Subcutaneous abdominal adipose tissue (tissue), 5 donors: Measurements from ENCODE around the gene NTRK1.

ENCODE experiments used
- H3K27ac ChIP-seq: one replicate; pipeline ENCODE4 v1.7.0; 2013; ENCODE audit warnings: low read depth, mild to moderate bottlenecking, inconsistent platforms, low read length, moderate library complexity
- H3K27me3 ChIP-seq, 5 donors: one replicate each; pipeline ENCODE4 v1.7.0; 2013; ENCODE audit warnings: low read length in 5 of 5, inconsistent platforms in 1 of 5; ENCODE audit not compliant: control insufficient read depth in 5 of 5, insufficient read depth in 4 of 5
- H3K36me3 ChIP-seq, 5 donors: one replicate each; pipeline ENCODE4 v1.7.0; 2013; ENCODE audit warnings: low read length in 5 of 5; ENCODE audit not compliant: control insufficient read depth in 5 of 5, insufficient read depth in 5 of 5
- H3K4me1 ChIP-seq, 5 donors: one replicate each; pipeline ENCODE4 v1.7.0; 2013; ENCODE audit warnings: low read length in 5 of 5, mild to moderate bottlenecking in 3 of 5, moderate library complexity in 1 of 5; ENCODE audit not compliant: control insufficient read depth in 5 of 5, insufficient read depth in 5 of 5
- H3K4me3 ChIP-seq, 5 donors: one replicate each; pipeline ENCODE4 v1.7.0; 2013; ENCODE audit warnings: low read length in 5 of 5, low read depth in 1 of 5
- H3K9ac ChIP-seq, 5 donors: one replicate each; pipeline ENCODE4 v1.7.0; 2013; ENCODE audit warnings: low read length in 5 of 5, mild to moderate bottlenecking in 4 of 5, moderate library complexity in 3 of 5
- H3K9me3 ChIP-seq, 5 donors: one replicate each; pipeline ENCODE4 v1.7.0; 2013; ENCODE audit warnings: low read length in 5 of 5; ENCODE audit not compliant: control insufficient read depth in 5 of 5
- donor health status: healthy.
- donor health status: healthy.
- donor health status: healthy.
- donor health status: healthy.
- donor health status: healthy.

Gene NTRK1

DNA sequence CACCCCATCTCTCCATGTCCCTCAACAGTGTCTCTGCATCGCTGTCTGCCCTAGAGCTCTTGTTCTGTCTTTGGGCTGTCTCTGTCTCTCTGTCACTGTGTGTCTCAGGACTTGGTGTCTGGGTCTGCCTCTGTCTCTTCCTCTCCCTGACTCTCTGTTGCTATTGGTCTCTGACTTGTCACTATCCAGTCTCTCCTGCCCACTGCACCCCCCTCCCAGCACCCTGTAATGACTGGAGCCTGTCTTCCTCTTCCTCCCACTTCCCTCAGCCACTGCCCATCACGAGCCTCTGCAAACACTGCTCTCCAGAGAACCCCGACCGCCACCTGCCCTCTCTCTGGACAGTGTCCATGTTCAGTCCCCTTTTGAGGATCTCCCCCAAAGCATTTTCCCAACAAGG is 45.0 kb downstream of the NTRK1 start:
- H3K27me3 ChIP-seq = peaks cover 2 to 20% (median 11%) of the 10 kb centered on the region in 5 donors
- H3K4me3 ChIP-seq = no peak overlapping the region
- no peak overlapping the region for H3K27ac ChIP-seq
- peaks cover 0 to 47% (median 30%) of the 10 kb centered on the region in 5 donors for H3K36me3 ChIP-seq
- no peak overlapping the region for H3K9ac ChIP-seq
- H3K9me3 ChIP-seq = no peaks in the 10 kb centered on the region
- peaks cover 0 to 74% (median 40%) of the 10 kb centered on the region in 5 donors for H3K4me1 ChIP-seq

- Histone ChIP-seq H3K36me3 (peaks cover 0 to 48% (median 30%) of the 10 kb centered on the region in 5 donors), H3K9me3 (no peaks in the 10 kb centered on the region), H3K4me3 (no peak overlapping the region), H3K4me1 (peaks cover 0 to 67% (median 33%) of the 10 kb centered on the region in 5 donors), H3K9ac (no peak overlapping the region), H3K27ac (no peak overlapping the region), H3K27me3 (peaks cover 2 to 18% (median 7%) of the 10 kb centered on the region in 5 donors)
These were observed 45.7 kb downstream of the NTRK1 start for GRCh38 chr1:156906206-156906906.

DNA sequence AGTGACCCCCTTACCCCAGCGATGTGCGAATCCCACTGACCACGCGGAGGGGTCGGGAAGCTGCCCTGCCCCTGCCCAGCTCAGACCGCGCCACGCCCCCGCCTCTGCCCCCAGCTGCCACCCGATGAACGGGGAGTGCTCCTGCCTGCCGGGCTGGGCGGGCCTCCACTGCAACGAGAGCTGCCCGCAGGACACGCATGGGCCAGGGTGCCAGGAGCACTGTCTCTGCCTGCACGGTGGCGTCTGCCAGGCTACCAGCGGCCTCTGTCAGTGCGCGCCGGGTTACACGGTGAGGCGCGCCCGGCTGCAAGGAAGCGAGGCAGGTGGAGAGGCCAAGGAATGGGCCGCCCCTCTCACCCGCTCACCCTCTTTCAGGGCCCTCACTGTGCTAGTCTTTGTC is 47.9 kb downstream of the NTRK1 start:
- H3K27ac ChIP-seq = no peak overlapping the region
- no peak overlapping the region for H3K9ac ChIP-seq
- H3K27me3 ChIP-seq = peaks cover 0 to 9% (median 2%) of the 10 kb centered on the region in 5 donors
- peaks cover 0 to 63% (median 45%) of the 10 kb centered on the region in 5 donors for H3K36me3 ChIP-seq
- peaks cover 6 to 59% (median 27%) of the 10 kb centered on the region in 5 donors for H3K4me1 ChIP-seq
- H3K9me3 ChIP-seq = no peaks in the 10 kb centered on the region
- H3K4me3 ChIP-seq = no peak overlapping the region

DNA sequence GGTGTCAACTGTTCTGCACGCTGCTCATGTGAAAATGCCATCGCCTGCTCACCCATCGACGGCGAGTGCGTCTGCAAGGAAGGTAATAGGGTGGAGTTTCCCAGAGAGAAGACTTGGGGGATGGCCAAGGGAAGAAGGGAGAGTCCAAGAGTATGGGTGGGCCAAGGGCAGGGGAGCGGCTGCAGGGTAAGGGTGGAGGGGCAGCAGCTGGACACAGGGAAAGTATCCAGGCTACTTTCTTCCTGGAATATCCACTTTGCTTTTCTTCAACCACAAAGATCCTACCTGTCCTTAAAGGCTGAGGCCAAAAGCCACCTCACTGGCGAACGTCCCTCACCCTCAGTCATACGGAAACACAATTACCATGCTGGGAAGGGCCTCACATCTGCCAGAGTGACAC is 48.3 kb downstream of the NTRK1 start:
- Histone ChIP-seq H3K27me3 (peaks cover 0 to 9% (median 2%) of the 10 kb centered on the region in 5 donors), H3K9me3 (no peaks in the 10 kb centered on the region), H3K36me3 (peaks cover 0 to 67% (median 49%) of the 10 kb centered on the region in 5 donors), H3K9ac (no peak overlapping the region), H3K4me3 (no peak overlapping the region), H3K4me1 (peaks cover 6 to 54% (median 24%) of the 10 kb centered on the region in 5 donors), H3K27ac (no peak overlapping the region)

DNA sequence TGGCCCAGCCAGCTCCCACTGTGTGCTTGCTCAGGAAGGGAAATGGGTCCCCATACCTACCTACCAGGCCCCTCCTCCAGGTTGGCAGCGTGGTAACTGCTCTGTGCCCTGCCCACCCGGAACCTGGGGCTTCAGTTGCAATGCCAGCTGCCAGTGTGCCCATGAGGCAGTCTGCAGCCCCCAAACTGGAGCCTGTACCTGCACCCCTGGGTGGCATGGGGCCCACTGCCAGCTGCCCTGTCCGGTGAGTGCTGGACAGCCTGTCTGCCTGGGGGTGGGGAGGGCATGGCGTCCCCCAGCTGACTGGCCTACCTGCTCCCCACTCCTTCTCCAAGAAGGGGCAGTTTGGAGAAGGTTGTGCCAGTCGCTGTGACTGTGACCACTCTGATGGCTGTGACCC is 49.0 kb downstream of the NTRK1 start:
- H3K4me3 ChIP-seq = no peak overlapping the region
- H3K27me3 ChIP-seq = peaks cover 0 to 8% (median 2%) of the 10 kb centered on the region in 5 donors
- H3K9ac ChIP-seq = no peak overlapping the region
- peaks cover 6 to 47% (median 16%) of the 10 kb centered on the region in 5 donors for H3K4me1 ChIP-seq
- H3K36me3 ChIP-seq = peaks cover 0 to 75% (median 56%) of the 10 kb centered on the region in 5 donors
- no peak overlapping the region for H3K27ac ChIP-seq
- no peaks in the 10 kb centered on the region for H3K9me3 ChIP-seq

DNA sequence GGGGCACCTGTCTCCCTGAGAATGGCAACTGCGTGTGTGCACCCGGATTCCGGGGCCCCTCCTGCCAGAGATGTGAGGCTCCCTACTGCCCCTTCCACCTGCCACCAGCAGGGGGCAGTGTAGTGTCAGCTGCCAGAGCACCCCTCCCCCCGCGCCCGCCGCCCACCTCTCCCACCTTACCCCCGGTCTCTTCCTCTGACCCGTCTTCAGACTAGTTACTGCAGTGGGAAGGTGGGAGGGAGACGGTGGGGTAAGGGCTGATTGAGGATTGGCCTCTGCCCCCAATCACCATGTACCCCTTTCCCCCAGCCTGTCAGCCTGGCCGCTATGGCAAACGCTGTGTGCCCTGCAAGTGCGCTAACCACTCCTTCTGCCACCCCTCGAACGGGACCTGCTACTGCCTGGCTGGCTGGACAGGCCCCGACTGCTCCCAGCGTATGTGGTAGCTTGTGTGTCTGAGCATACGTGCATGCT is 49.7 kb downstream of the NTRK1 start:
- no peak overlapping the region for H3K27ac ChIP-seq
- H3K4me1 ChIP-seq = peaks cover 6 to 46% (median 16%) of the 10 kb centered on the region in 5 donors
- no peak overlapping the region for H3K9ac ChIP-seq
- no peak overlapping the region for H3K4me3 ChIP-seq
- H3K9me3 ChIP-seq = no peaks in the 10 kb centered on the region
- peaks cover 0 to 76% (median 56%) of the 10 kb centered on the region in 5 donors for H3K36me3 ChIP-seq
- peaks cover 0 to 4% (median 2%) of the 10 kb centered on the region in 5 donors for H3K27me3 ChIP-seq

DNA sequence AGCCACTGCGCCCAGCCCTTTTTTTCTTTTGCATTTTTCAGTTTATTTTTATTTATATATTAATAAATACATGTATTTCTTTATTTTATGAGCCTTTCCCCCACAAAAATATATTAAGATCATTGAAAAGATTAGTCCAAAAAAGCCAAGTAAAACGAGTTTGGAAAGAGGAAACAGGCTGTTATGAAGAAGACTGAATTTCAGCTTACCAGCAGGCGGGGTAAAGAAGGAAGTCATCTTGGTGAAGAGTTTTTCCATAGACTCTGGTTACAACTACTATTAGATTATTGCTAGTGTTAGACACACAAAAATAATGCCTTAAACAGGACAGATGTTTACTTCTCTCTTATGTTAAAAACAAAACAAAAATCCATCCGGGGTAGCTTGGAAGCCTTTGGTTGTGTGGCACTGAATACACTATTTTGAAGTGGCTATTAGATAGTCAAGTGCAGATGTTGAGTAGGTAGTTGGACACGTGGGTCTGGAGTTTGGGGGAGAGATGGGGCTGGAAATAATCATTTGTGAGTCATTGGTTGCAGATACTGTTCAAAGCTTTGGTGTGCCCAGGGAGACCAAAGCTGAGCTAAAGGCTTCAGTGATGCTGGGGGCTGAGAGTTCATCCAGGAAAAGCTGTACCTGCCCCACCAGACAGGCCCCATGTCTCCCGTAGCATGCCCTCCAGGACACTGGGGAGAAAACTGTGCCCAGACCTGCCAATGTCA is 51.1 kb downstream of the NTRK1 start:
- H3K27ac ChIP-seq = no peak overlapping the region
- H3K4me1 ChIP-seq = peaks cover 6 to 32% (median 16%) of the 10 kb centered on the region in 5 donors
- peaks cover 0 to 4% (median under 1%) of the 10 kb centered on the region in 5 donors for H3K27me3 ChIP-seq
- peaks cover 0 to 81% (median 55%) of the 10 kb centered on the region in 5 donors for H3K36me3 ChIP-seq
- H3K9me3 ChIP-seq = no peaks in the 10 kb centered on the region
- no peak overlapping the region for H3K4me3 ChIP-seq
- H3K9ac ChIP-seq = no peak overlapping the region

- no peak overlapping the region for H3K27ac ChIP-seq
- peaks cover 0 to 4% (median 0%) of the 10 kb centered on the region in 5 donors for H3K27me3 ChIP-seq
- H3K4me1 ChIP-seq = peaks cover 4 to 26% (median 16%) of the 10 kb centered on the region in 5 donors
These were observed 51.6 kb downstream of the NTRK1 start for GRCh38 chr1:156912310-156912709.

GRCh38 chr1:156912861-156913808 is 52.5 kb downstream of the NTRK1 start:
- peaks cover 0 to 2% (median 0%) of the 10 kb centered on the region in 5 donors for H3K27me3 ChIP-seq
- H3K27ac ChIP-seq = no peak overlapping the region
- no peaks in the 10 kb centered on the region for H3K9me3 ChIP-seq
- no peak overlapping the region for H3K9ac ChIP-seq
- peaks cover 2 to 22% (median 15%) of the 10 kb centered on the region in 5 donors for H3K4me1 ChIP-seq
- H3K4me3 ChIP-seq = no peak overlapping the region
- peaks cover 0 to 76% (median 50%) of the 10 kb centered on the region in 5 donors for H3K36me3 ChIP-seq

More at GRCh38 chr1:156912310-156912709, 51.6 kb downstream of the NTRK1 start:
- H3K4me3 ChIP-seq = no peak overlapping the region
- no peaks in the 10 kb centered on the region for H3K9me3 ChIP-seq
- peaks cover 0 to 80% (median 50%) of the 10 kb centered on the region in 5 donors for H3K36me3 ChIP-seq
- H3K9ac ChIP-seq = no peak overlapping the region
